ENCODE results near the gene HNRNPF.

- TF ChIP-seq, protein P1, sequence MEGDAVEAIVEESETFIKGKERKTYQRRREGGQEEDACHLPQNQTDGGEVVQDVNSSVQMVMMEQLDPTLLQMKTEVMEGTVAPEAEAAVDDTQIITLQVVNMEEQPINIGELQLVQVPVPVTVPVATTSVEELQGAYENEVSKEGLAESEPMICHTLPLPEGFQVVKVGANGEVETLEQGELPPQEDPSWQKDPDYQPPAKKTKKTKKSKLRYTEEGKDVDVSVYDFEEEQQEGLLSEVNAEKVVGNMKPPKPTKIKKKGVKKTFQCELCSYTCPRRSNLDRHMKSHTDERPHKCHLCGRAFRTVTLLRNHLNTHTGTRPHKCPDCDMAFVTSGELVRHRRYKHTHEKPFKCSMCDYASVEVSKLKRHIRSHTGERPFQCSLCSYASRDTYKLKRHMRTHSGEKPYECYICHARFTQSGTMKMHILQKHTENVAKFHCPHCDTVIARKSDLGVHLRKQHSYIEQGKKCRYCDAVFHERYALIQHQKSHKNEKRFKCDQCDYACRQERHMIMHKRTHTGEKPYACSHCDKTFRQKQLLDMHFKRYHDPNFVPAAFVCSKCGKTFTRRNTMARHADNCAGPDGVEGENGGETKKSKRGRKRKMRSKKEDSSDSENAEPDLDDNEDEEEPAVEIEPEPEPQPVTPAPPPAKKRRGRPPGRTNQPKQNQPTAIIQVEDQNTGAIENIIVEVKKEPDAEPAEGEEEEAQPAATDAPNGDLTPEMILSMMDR (IDR thresholded peaks at IDR 0.05) = no peak
- TF ChIP-seq JUN (CRISPR knock-in tag; IDR thresholded peaks at IDR 0.05) (no peak), NR2C2 (CRISPR knock-in tag; IDR thresholded peaks at IDR 0.05) (no peak), IRF1 (CRISPR knock-in tag; IDR thresholded peaks at IDR 0.05) (no peak), ETV6 (CRISPR knock-in tag; IDR thresholded peaks at IDR 0.05) (no peak), ZNF423 (CRISPR knock-in tag; IDR thresholded peaks at IDR 0.05) (no peak), CBFB (CRISPR knock-in tag; IDR thresholded peaks at IDR 0.05; ENCODE audit: low read depth) (no peak), ZNF121 (CRISPR knock-in tag; IDR thresholded peaks at IDR 0.05) (no peak)
Measured at GRCh38 chr10:43386981-43387677, 21.9 kb downstream of the HNRNPF start.
